ENCODE measurements around the gene GRIK1.

Gene GRIK1

GRCh38 chr21:29661672-29662442 lies 277.9 kb downstream of the GRIK1 start:
- DNase-seq, result no peak

DNA sequence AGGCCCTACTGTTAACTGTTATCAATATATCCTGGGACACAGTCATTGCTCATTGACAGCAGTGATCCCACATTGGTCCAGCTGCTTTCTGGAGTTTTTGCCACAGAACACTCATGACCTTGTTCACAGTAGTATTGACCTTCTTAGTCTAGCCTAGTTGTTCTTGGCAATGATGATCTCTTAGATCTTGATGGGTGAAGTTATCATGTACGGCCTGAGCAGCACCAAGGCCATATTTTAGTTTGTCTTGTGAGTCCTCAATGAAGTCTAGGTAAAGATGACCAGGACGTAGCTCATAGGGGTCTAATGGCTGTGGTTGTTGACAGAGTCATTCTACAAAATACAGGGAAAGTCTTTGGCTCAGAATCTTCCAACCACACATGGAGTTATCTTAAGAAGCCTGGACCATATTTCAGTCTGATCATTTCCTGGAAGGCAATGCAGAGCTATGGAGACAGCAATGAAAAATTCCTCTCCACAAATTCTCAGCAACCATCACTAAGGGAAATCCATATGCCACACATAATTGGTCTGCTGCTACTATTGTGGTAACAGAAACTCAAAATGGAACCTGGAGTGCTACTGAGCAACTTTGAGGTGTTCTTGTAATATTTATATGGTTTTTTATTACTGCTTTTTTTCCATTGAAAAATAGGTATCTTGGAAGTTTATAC lies 279.6 kb downstream of the GRIK1 start:
- DNase-seq, result no peak

DNA sequence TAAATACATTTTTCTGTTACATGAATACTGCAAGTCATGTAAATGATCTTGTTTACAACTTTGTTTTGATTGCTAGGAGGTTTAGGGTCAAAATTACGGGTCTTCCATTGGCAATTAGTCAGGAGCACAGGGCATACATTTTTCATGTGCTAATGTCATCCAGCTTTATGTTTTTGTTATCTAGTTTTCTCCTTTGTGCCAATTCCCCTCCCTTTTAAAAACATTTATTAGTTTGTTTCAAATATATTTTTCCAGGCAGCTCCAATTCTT lies 280.9 kb downstream of the GRIK1 start:
- no peak for DNase-seq

GRCh38 chr21:29658177-29658933 lies 281.4 kb downstream of the GRIK1 start:
- DNase-seq, result no peak

DNA sequence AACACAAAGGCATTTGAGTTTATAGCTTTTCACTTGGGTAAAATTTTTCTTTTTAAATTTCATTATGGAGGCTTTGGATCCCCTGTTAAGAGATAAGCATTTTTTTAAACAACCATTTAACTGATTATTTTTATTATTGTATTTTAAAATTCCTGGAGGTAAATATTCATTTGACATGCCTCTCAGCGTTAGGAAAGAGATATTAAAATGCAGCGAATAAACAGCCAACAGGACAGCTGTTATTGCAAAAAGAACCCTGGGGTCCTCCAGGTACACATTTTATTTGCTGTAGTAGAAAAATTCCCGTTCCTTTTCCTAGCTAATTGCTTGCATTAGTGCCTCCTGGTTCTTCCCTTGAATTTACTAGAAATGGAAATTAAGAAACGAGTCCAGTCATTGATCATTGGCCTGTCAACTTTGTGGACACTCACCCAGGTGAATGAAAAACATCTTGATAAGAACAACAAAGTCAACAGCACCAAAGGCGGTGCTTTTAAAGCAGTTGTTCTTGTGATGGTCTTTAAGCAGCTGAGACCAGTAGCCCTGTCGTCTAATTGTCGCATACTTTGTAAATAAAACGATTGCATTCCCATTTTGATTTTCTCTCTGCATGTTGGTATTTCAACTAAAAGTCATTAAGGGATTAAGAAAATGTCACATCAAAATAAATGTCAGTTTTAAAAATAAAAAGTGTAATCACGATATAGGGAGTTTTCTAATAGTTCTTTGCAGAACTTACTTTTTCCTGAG lies 282.4 kb downstream of the GRIK1 start:
- DNase-seq, result no peak

- no peak for DNase-seq
These were observed 283.1 kb downstream of the GRIK1 start for GRCh38 chr21:29656504-29657239.

DNA sequence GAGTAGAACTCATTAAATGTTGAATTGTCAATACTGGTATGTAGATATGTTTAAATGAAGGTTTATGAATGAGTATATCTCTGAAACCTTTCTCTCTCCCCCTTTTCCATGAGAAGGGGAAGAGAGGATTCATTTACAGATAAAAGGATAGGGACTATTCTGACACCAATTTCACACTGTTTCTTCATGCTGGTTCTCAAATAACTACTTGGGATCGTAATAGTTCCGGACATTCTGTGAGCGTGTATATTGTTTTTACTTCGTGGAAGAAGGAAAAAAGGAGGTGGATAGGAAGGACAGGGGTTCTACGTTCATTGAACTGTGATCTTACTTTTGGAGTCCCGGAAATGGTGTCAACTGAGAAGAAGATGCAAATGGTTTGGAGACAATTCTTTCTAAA lies 284.2 kb downstream of the GRIK1 start:
- DNase-seq, result no peak

DNA sequence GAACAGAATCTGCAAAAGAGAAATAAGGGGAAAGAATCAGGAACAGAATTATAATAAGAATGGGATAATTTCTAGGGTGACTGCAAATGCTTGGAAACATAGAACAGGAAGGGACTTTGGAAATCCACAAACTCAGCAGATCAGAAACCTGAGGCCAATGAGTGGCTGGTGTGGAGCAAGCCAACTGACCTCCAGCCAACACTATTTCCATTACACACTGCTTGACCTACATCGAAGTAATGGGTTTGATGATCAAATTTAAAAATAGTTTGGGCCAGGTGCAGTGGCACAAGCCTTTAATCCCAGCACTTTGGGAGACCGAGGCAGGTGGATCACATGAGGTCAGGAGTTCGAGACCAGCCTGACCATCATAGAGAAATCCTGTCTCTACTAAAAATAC lies 284.9 kb downstream of the GRIK1 start:
- no peak for DNase-seq

DNA sequence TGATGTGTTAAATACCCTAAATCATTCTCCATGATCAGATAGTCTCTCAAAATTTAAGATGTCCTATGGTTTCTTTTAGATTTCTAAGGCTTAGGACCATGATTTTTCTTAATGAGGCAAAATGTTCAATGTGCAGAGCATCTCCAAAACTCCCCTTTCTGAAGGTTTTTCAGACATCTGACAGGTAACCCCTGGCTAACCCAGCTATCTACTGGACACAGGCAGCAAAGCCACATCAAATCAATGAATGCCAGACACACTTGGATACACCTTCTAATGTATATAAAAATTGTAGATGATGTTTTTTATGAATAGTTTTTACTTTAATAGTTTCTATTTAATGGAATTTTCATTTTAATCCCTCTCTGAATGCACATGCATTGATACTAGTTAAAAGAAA lies 285.6 kb downstream of the GRIK1 start:
- no peak for DNase-seq

DNA sequence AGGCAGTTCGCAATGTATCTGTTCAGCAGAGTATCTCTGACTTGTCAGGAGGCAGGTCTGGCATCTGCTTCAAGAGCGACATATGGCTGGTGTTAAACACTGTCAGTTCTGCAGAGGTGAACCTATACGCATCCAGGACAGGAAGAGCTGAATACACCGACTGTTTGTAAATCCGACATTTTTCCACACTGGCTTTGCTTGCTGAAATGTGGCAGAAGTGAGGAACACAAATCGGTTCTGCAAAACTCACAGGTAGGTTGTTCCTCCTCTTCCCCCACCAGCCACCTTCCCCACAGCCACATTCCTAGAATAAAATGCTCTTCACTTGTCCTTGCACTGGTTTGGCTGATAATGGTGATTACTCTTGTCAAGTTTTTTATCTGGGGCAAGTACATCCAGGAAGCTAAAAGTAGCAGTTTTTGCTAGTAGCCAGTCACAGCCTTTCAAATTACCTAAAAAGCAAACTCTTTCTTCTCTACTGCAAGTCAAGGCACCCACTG lies 289.2 kb downstream of the GRIK1 start:
- DNase-seq, result no peak

DNA sequence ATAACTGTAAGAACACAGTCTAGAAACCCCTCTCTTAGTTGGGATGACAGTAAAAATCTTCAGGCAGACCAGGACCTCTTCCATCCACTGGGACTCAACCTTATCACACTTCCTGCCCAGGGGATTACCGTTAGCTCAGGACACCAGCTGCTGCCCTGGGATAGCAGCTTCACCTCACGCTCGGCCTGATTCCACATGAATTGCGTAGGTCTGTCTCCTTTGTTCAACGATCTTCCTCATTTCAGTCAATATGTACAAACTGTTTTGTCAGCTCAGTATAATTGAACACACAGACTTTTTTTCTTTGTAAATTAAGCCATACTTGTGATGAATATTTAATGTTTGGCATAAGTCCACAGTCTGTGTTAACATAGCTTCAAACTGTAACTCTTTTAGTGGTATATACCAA lies 290.4 kb downstream of the GRIK1 start:
- DNase-seq, result no peak

GRCh38 chr21:29648710-29649240 lies 291.0 kb downstream of the GRIK1 start:
- no peak for DNase-seq

DNA sequence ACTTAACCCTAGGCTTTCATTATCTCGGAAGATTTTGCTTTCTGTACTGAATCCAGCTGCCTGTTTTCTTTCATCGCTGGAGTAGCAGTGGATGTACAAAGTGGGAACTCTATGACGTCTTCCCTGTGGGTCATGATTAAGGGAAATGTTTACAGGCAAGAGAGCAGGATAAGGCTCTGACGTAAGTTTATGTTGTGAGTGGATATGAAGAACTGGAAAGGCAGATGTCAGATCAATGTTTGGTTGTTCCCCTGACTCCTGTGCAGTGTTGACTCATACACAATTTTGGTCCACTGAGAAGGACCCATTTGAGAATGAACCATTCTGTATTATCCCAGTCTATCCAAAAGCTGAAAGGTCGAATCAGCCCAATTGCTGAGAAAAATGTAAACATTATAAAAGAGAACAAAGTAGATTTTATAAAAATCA lies 292.4 kb downstream of the GRIK1 start:
- DNase-seq, result no peak

GRCh38 chr21:29645666-29646553 lies 293.9 kb downstream of the GRIK1 start:
- no peak for DNase-seq

DNA sequence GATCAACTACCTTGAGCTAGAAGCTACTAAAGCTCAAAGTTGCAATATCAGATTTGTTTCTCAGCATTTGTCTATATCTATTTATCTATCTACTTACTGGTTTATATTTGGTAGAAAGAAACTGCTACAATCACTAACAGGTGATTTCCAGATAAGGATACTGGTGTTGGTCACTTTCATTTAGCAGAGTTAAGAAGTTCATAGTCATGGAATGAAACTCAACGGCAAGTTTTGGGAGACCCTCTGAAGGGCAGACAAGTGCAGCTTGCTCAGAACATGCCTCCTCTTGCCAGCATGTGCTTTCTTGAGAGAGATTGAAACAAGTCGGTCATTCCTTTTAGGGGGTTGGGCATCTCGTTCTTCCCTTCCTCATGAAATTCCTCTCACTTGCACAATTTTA lies 296.5 kb downstream of the GRIK1 start:
- no peak for DNase-seq

GRCh38 chr21:29642551-29643245 lies 297.1 kb downstream of the GRIK1 start:
- DNase-seq, result no peak

DNA sequence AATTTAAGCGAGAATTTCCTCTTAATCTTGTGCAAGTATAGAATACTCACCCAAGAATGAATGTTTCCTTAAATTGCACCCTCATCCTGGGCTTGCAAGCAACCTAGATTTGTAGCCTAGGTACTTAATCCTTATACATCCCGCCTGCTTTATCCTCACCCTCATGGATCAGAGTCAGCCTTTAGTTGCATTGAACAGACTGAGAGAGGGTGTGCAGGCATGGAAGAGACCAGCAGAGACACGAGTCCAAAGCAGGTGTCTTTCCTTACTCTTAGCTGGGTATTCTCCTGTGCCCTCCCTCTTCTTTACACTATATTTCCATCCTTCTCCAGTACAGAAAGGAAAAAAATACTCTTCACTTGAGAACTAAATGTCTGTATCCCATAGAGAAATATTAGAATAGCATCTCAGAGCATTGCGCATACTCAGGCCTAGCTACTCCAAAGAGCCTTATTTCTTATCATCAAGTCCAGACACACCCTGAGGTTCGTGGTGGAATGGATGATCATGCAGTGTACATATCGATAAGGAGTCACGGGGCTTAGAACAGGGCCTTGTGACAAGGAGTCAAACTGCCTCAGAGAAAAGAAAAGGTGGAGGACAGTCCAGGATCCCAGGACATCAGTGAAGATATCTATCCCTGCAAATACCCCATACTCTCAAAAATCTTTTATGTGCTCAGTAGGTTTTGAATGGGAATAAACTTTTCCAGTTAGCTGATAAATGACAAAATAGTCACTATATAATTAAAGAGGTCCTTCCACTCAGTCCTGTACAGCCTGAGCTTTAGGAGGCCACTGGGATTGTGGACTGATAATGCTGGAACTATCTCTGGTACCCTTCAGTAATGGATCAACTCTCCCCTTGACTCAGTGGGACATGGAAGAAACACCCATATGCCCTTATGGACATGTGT lies 297.9 kb downstream of the GRIK1 start:
- no peak for DNase-seq

DNA sequence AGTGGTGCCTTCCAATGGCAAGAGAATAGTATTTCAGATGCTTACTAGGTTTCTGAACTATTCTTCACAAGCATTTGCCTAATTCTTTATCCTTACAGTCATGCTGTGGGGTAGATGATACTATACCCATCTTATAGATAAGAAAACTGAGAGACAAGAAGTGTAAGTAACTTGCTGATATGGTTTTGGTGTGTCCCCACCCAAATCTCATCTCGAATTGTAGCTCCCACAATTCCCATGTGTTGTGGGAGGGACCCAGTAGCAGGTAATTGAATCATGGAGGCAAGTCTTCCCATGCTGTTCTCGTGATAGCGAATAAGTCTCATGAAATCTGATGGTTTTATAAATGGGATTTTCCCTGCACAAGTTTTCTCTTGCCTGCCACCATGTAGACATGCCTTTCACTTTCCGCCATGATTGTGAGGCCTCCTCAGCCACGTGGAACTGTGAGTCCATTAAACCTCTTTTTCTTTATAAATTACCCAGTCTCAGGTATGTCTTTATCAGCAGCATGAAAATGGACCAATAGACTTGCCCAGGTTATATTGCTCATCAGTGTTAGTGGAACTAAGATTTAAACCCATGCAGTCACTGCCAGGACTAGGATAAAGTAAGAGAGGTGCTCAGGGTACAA lies 298.7 kb downstream of the GRIK1 start:
- no peak for DNase-seq

- DNase-seq, result no peak
These were observed 299.7 kb downstream of the GRIK1 start for GRCh38 chr21:29640080-29640508.
